ENCODE results near the gene USP7.

USP7 gene

GRCh38 chr16:9008601-9009260 is 45.0 kb upstream of the USP7 start:
- Histone ChIP-seq H3K4me2 (peak overlapping the region; percentile 18; the same call in 1 of the 2 replicates), H3K79me2 (ENCODE audit: insufficient read depth, low read depth) (no peaks in the 10 kb centered on the region), H3K36me3 (ENCODE audit: insufficient read depth) (no peaks in the 10 kb centered on the region), H3K27ac (no peak overlapping the region), H3K9ac (no peak overlapping the region), H3K4me1 (ENCODE audit: low read depth, poor library complexity, severe bottlenecking) (peaks cover 8% of the 10 kb centered on the region), H4K20me1 (ENCODE audit: insufficient read depth) (no peaks in the 10 kb centered on the region), H3K27me3 (ENCODE audit: insufficient read depth, low read depth) (no peaks in the 10 kb centered on the region), H2AFZ (ENCODE audit: low read depth) (peak overlapping the region; percentile 48), H3K4me3 (IDR thresholded peaks at IDR 0.05; ENCODE audit: insufficient read depth, low read depth, low read length) (no peak overlapping the region)
- TF ChIP-seq, protein P1, sequence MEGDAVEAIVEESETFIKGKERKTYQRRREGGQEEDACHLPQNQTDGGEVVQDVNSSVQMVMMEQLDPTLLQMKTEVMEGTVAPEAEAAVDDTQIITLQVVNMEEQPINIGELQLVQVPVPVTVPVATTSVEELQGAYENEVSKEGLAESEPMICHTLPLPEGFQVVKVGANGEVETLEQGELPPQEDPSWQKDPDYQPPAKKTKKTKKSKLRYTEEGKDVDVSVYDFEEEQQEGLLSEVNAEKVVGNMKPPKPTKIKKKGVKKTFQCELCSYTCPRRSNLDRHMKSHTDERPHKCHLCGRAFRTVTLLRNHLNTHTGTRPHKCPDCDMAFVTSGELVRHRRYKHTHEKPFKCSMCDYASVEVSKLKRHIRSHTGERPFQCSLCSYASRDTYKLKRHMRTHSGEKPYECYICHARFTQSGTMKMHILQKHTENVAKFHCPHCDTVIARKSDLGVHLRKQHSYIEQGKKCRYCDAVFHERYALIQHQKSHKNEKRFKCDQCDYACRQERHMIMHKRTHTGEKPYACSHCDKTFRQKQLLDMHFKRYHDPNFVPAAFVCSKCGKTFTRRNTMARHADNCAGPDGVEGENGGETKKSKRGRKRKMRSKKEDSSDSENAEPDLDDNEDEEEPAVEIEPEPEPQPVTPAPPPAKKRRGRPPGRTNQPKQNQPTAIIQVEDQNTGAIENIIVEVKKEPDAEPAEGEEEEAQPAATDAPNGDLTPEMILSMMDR (conservative IDR thresholded peaks at IDR 0.05; ENCODE audit: low read depth, low read length): peak; percentile 77

DNA sequence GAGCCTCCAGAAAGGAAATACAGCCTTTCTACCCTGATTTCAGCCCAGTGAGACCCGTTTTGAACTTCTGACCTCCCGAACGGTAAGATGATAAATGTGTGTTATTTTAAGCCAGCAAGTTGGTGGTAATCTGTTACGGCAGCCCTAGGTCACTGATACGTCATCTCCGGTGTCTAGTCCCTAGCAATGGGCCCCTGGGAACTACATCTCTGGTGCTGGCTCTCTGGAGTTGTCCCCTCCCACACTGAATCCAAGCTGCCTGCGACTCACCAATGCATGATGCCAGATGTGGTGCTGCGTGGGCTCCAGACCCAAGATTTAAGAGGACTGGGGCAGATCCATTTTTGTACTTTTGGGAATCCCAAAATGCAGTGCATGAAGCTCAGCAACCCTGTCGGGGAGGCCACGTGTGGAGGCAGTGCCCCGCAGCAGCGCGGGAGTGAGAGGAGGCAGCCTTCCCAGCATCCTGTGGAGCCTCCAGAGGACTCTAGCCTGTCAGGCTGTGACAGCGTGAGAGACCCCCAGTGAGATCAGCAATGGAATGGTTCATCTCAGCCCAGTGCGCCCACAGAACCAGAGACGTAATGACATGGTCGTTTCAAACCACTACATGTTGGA is 43.6 kb upstream of the USP7 start:
- peaks cover 8% of the 10 kb centered on the region for H3K4me1 ChIP-seq (ENCODE audit: low read depth, poor library complexity, severe bottlenecking)
- no peaks in the 10 kb centered on the region for H3K27me3 ChIP-seq (ENCODE audit: insufficient read depth, low read depth)

GRCh38 chr16:9004183-9004582 is 40.5 kb upstream of the USP7 start:
- no peaks in the 10 kb centered on the region for H3K27me3 ChIP-seq (ENCODE audit: insufficient read depth, low read depth)
- no peak overlapping the region for H3K27ac ChIP-seq
- H3K4me1 ChIP-seq (ENCODE audit: low read depth, poor library complexity, severe bottlenecking): peaks cover 6% of the 10 kb centered on the region
- H3K4me3 ChIP-seq (IDR thresholded peaks at IDR 0.05; ENCODE audit: insufficient read depth, low read depth, low read length): no peak overlapping the region
- TF ChIP-seq, protein P1 (conservative IDR thresholded peaks at IDR 0.05; ENCODE audit: low read depth, low read length): no peak
- H3K36me3 ChIP-seq (ENCODE audit: insufficient read depth): no peaks in the 10 kb centered on the region
- H2AFZ ChIP-seq (ENCODE audit: low read depth): no peak overlapping the region
- H3K4me2 ChIP-seq: no peak overlapping the region
- H3K9ac ChIP-seq: no peak overlapping the region
- no peaks in the 10 kb centered on the region for H3K79me2 ChIP-seq (ENCODE audit: insufficient read depth, low read depth)
- H4K20me1 ChIP-seq (ENCODE audit: insufficient read depth): no peaks in the 10 kb centered on the region

More for the DNA sequence above, 43.6 kb upstream of the USP7 start:
- no peak overlapping the region for H3K4me2 ChIP-seq
- no peak overlapping the region for H3K27ac ChIP-seq
- TF ChIP-seq, protein P1 (conservative IDR thresholded peaks at IDR 0.05; ENCODE audit: low read depth, low read length): no peak
- no peak overlapping the region for H2AFZ ChIP-seq (ENCODE audit: low read depth)
- H3K79me2 ChIP-seq (ENCODE audit: insufficient read depth, low read depth): no peaks in the 10 kb centered on the region
- H4K20me1 ChIP-seq (ENCODE audit: insufficient read depth): no peaks in the 10 kb centered on the region
- no peaks in the 10 kb centered on the region for H3K36me3 ChIP-seq (ENCODE audit: insufficient read depth)
- H3K4me3 ChIP-seq (IDR thresholded peaks at IDR 0.05; ENCODE audit: insufficient read depth, low read depth, low read length): no peak overlapping the region
- H3K9ac ChIP-seq: no peak overlapping the region

DNA sequence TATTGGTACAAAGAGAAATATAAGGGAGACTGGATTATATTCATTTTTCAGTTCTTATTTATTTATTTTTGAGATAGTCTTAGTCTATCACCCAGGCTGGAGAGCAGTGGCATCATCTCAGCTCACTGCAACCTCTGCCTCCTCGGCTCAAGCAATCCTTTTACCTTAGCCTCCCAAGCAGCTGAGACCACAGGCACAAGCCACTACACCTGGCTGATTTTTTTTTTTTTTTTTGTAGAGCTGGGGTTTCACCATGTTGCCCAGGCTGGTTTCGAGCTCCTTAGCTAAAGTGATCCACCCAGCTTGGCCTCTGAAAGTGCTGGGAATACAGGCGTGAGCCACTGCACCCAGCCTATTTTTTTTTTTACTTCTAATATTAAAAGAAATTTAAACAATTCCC is 40.1 kb upstream of the USP7 start:
- Histone ChIP-seq H3K9ac (no peak overlapping the region), H3K4me3 (IDR thresholded peaks at IDR 0.05; ENCODE audit: insufficient read depth, low read depth, low read length) (no peak overlapping the region), H3K79me2 (ENCODE audit: insufficient read depth, low read depth) (no peaks in the 10 kb centered on the region), H3K4me1 (ENCODE audit: low read depth, poor library complexity, severe bottlenecking) (peaks cover 2% of the 10 kb centered on the region), H2AFZ (ENCODE audit: low read depth) (no peak overlapping the region), H4K20me1 (ENCODE audit: insufficient read depth) (no peaks in the 10 kb centered on the region), H3K27me3 (ENCODE audit: insufficient read depth, low read depth) (no peaks in the 10 kb centered on the region), H3K36me3 (ENCODE audit: insufficient read depth) (no peaks in the 10 kb centered on the region), H3K27ac (no peak overlapping the region), H3K4me2 (no peak overlapping the region)
- TF ChIP-seq, protein P1 (conservative IDR thresholded peaks at IDR 0.05; ENCODE audit: low read depth, low read length): no peak
